GM23338 (cell line): ENCODE results near the gene SEMA7A. TPM values are rescaled to one million over a fixed set of nuclear protein-coding genes. Genes with fewer than 3 reads are reported as not detected.

ENCODE experiments used
- ATAC-seq: fragments of 200-7000 bp; cut with Tn5 transposase; 3 replicates; pipeline ENCODE4 v1.9.1; 2020
- DNase-seq: peaks from one replicate; pipeline ENCODE4 v3.0.0-alpha.2; 2015; ENCODE audit warnings: low spot score
- H2AFZ ChIP-seq: fragments of 200-600 bp; sonication (generic); 2 replicates; pipeline ENCODE4 v1.8.0; 2016; ENCODE audit warnings: antibody characterized with exemption, mild to moderate bottlenecking, moderate library complexity
- H3F3A ChIP-seq: fragments of 200-600 bp; sonication (generic); replicated peaks from 2 replicates; pipeline ENCODE4 v1.8.0; 2017; ENCODE audit warnings: antibody characterized with exemption, mixed run types, low read depth
- H3K27ac ChIP-seq: fragments of 200-600 bp; sonication (generic); 2 replicates; pipeline ENCODE4 v1.6.1; 2016; ENCODE audit warnings: low read depth
- H3K27me3 ChIP-seq: fragments of 200-600 bp; sonication (generic); 2 replicates; pipeline ENCODE4 v1.8.0; 2016; ENCODE audit warnings: mild to moderate bottlenecking, mixed run types, moderate library complexity; ENCODE audit not compliant: insufficient read depth
- H3K36me3 ChIP-seq: fragments of 200-600 bp; sonication (generic); 2 replicates; pipeline ENCODE4 v1.8.0; 2016; ENCODE audit warnings: mild to moderate bottlenecking; ENCODE audit not compliant: insufficient read depth
- H3K4me1 ChIP-seq: fragments of 200-600 bp; sonication (generic); 2 replicates; pipeline ENCODE4 v1.8.0; 2016; ENCODE audit warnings: mild to moderate bottlenecking, moderate library complexity; ENCODE audit not compliant: insufficient read depth
- H3K4me2 ChIP-seq: fragments of 200-600 bp; sonication (generic); 2 replicates; pipeline ENCODE4 v1.7.1; 2017; ENCODE audit warnings: mixed run types
- H3K4me3 ChIP-seq: fragments of 200-600 bp; sonication (generic); 2 replicates; pipeline ENCODE4 v1.6.1; 2016; ENCODE audit warnings: mixed run types
- H3K79me2 ChIP-seq: fragments of 200-600 bp; sonication (generic); replicated peaks from 2 replicates; pipeline ENCODE4 v1.8.0; 2017; ENCODE audit warnings: mild to moderate bottlenecking; ENCODE audit not compliant: insufficient read depth
- H3K9me2 ChIP-seq: fragments of 200-600 bp; sonication (generic); 2 replicates; pipeline ENCODE4 v1.8.0; 2017; ENCODE audit not compliant: insufficient read depth
- H4K20me1 ChIP-seq: fragments of 200-600 bp; sonication (generic); replicated peaks from 2 replicates; pipeline ENCODE4 v1.8.0; 2017; ENCODE audit warnings: mild to moderate bottlenecking; ENCODE audit not compliant: insufficient read depth
- H3K27ac Mint-ChIP-seq: 2 replicates; pipeline ENCODE4 v1.8.0; 2020; ENCODE audit warnings: inconsistent platforms, mild to moderate bottlenecking, moderate library complexity, mixed read lengths
- H3K27me3 Mint-ChIP-seq: 3 replicates; pipeline ENCODE4 v1.8.0; 2022; ENCODE audit warnings: low read depth, mild to moderate bottlenecking, moderate library complexity, mixed read lengths, inconsistent platforms; ENCODE audit not compliant: insufficient read depth, poor library complexity
- H3K36me3 Mint-ChIP-seq: 3 replicates; pipeline ENCODE4 v1.8.0; 2021; ENCODE audit warnings: low read depth, mild to moderate bottlenecking, inconsistent platforms, moderate library complexity, mixed read lengths
- H3K4me1 Mint-ChIP-seq: 3 replicates; pipeline ENCODE4 v1.8.0; 2020; ENCODE audit warnings: mild to moderate bottlenecking, inconsistent platforms, mixed read lengths
- H3K4me3 Mint-ChIP-seq: 3 replicates; pipeline ENCODE4 v1.8.0; 2021; ENCODE audit warnings: moderate library complexity, mild to moderate bottlenecking, inconsistent platforms, mixed read lengths
- H3K9me3 Mint-ChIP-seq: 3 replicates; pipeline ENCODE4 v1.8.0; 2020; ENCODE audit warnings: moderate library complexity, mild to moderate bottlenecking, inconsistent platforms, mixed read lengths
- CTCF ChIP-seq, 2 experiments: fragments of 200-600 bp in 1 of 2; sonication (generic) in 1 of 2; conservative IDR thresholded peaks; 2 replicates each; pipeline versions ENCODE4 v1.5.1 to v1.6.1; 2016 to 2017; ENCODE audit warnings: antibody characterized with exemption in 2 of 2, low read depth in 2 of 2, mild to moderate bottlenecking in 2 of 2, moderate library complexity in 1 of 2
- EZH2 ChIP-seq: fragments of 200-600 bp; sonication (generic); IDR thresholded peaks from one replicate; pipeline ENCODE4 v1.8.0; 2017; ENCODE audit warnings: antibody characterized with exemption, mild to moderate bottlenecking, low read depth; ENCODE audit not compliant: unreplicated experiment
- EZH2phosphoT487 ChIP-seq: fragments of 200-600 bp; sonication (generic); IDR thresholded peaks from one replicate; pipeline ENCODE4 v1.8.1; 2018; ENCODE audit warnings: antibody characterized with exemption; ENCODE audit not compliant: unreplicated experiment
- NANOG ChIP-seq: IDR thresholded peaks from 2 replicates; pipeline ENCODE4 v1.6.1; 2016; ENCODE audit warnings: antibody characterized with exemption, borderline replicate concordance
- ZNF114 ChIP-seq: fragments of 250-450 bp; sonication (Bioruptor Pico); IDR thresholded peaks from 2 replicates; pipeline ENCODE4 v1.5.0; 2020; ENCODE audit warnings: mild to moderate bottlenecking, moderate library complexity
- ZNF331 ChIP-seq: fragments of 250-450 bp; sonication (Bioruptor Pico); IDR thresholded peaks from 2 replicates; pipeline ENCODE4 v1.5.0; 2020; ENCODE audit warnings: low read depth, mild to moderate bottlenecking, moderate library complexity
- polyA plus RNA-seq: library from polyadenylated mRNA; unstranded; fragments of >200 nt; fragmentation: Nextera tagmentation; extraction: Ambion mirVana; gene quantifications from 2 replicates; pipeline ENCODE4 v1.2.1, GENCODE V29; 2016
- total RNA-seq: library from RNA; depleted of rRNA; stranded (reverse); fragments of >200 nt; shearing (Covaris generic); gene quantifications from 2 replicates; pipeline ENCODE4 v1.2.3, GENCODE V29; 2014
- TF ChIP-seq, protein P1 (sequence below): IDR thresholded peaks from 2 replicates; pipeline ENCODE4 v1.6.1; 2016; ENCODE audit warnings: antibody characterized with exemption
- TF ChIP-seq, protein P2 (sequence below): fragments of 250-450 bp; sonication (Bioruptor Pico); IDR thresholded peaks from 2 replicates; pipeline ENCODE4 v1.5.0; 2020; ENCODE audit warnings: mild to moderate bottlenecking, moderate library complexity
- TF ChIP-seq, protein P3 (sequence below): IDR thresholded peaks from one replicate; pipeline ENCODE4 v1.6.1; 2018; ENCODE audit warnings: antibody characterized with exemption; ENCODE audit not compliant: unreplicated experiment

Gene SEMA7A
- total and polyA plus RNA-seq, 2 experiments from 2014 or later = 2.0 to 14.1 TPM

DNA sequence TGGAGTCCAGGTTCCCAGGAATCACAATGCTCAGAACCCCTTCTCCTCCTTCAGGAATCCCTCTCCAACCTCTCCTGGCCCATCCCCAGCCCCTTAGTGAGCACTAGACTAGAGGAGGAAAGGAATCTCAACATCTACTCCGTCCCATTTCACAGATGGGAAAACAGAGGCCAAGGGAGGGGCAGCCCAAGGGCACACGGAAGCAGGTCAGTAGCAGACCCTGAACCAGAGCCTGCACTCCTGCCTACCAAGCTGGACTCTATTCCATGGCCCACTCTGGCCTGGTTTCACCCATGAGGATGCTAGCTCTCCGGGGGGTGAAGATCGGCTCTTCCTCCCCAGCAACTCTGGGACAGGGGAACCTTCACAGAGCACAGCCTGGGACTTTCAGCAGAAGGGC is 14.3 kb downstream of the SEMA7A start:
- no peak for TF ChIP-seq EZH2phosphoT487
- TF ChIP-seq EZH2 = no peak
- TF ChIP-seq NANOG = no peak
- no peak for TF ChIP-seq ZNF331 (CRISPR knock-in tag)
- TF ChIP-seq, protein P1, sequence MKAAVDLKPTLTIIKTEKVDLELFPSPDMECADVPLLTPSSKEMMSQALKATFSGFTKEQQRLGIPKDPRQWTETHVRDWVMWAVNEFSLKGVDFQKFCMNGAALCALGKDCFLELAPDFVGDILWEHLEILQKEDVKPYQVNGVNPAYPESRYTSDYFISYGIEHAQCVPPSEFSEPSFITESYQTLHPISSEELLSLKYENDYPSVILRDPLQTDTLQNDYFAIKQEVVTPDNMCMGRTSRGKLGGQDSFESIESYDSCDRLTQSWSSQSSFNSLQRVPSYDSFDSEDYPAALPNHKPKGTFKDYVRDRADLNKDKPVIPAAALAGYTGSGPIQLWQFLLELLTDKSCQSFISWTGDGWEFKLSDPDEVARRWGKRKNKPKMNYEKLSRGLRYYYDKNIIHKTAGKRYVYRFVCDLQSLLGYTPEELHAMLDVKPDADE = no peak
- TF ChIP-seq, protein P2, sequence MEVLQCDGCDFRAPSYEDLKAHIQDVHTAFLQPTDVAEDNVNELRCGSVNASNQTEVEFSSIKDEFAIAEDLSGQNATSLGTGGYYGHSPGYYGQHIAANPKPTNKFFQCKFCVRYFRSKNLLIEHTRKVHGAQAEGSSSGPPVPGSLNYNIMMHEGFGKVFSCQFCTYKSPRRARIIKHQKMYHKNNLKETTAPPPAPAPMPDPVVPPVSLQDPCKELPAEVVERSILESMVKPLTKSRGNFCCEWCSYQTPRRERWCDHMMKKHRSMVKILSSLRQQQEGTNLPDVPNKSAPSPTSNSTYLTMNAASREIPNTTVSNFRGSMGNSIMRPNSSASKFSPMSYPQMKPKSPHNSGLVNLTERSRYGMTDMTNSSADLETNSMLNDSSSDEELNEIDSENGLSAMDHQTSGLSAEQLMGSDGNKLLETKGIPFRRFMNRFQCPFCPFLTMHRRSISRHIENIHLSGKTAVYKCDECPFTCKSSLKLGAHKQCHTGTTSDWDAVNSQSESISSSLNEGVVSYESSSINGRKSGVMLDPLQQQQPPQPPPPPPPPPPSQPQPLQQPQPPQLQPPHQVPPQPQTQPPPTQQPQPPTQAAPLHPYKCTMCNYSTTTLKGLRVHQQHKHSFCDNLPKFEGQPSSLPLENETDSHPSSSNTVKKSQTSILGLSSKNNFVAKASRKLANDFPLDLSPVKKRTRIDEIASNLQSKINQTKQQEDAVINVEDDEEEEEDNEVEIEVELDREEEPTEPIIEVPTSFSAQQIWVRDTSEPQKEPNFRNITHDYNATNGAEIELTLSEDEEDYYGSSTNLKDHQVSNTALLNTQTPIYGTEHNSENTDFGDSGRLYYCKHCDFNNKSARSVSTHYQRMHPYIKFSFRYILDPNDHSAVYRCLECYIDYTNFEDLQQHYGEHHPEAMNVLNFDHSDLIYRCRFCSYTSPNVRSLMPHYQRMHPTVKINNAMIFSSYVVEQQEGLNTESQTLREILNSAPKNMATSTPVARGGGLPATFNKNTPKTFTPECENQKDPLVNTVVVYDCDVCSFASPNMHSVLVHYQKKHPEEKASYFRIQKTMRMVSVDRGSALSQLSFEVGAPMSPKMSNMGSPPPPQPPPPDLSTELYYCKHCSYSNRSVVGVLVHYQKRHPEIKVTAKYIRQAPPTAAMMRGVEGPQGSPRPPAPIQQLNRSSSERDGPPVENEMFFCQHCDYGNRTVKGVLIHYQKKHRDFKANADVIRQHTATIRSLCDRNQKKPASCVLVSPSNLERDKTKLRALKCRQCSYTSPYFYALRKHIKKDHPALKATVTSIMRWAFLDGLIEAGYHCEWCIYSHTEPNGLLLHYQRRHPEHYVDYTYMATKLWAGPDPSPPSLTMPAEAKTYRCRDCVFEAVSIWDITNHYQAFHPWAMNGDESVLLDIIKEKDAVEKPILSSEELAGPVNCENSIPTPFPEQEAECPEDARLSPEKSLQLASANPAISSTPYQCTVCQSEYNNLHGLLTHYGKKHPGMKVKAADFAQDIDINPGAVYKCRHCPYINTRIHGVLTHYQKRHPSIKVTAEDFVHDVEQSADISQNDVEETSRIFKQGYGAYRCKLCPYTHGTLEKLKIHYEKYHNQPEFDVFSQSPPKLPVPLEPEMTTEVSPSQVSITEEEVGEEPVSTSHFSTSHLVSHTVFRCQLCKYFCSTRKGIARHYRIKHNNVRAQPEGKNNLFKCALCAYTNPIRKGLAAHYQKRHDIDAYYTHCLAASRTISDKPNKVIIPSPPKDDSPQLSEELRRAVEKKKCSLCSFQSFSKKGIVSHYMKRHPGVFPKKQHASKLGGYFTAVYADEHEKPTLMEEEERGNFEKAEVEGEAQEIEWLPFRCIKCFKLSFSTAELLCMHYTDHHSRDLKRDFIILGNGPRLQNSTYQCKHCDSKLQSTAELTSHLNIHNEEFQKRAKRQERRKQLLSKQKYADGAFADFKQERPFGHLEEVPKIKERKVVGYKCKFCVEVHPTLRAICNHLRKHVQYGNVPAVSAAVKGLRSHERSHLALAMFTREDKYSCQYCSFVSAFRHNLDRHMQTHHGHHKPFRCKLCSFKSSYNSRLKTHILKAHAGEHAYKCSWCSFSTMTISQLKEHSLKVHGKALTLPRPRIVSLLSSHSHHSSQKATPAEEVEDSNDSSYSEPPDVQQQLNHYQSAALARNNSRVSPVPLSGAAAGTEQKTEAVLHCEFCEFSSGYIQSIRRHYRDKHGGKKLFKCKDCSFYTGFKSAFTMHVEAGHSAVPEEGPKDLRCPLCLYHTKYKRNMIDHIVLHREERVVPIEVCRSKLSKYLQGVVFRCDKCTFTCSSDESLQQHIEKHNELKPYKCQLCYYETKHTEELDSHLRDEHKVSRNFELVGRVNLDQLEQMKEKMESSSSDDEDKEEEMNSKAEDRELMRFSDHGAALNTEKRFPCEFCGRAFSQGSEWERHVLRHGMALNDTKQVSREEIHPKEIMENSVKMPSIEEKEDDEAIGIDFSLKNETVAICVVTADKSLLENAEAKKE (CRISPR knock-in tag) = no peak
- TF ChIP-seq, protein P3, sequence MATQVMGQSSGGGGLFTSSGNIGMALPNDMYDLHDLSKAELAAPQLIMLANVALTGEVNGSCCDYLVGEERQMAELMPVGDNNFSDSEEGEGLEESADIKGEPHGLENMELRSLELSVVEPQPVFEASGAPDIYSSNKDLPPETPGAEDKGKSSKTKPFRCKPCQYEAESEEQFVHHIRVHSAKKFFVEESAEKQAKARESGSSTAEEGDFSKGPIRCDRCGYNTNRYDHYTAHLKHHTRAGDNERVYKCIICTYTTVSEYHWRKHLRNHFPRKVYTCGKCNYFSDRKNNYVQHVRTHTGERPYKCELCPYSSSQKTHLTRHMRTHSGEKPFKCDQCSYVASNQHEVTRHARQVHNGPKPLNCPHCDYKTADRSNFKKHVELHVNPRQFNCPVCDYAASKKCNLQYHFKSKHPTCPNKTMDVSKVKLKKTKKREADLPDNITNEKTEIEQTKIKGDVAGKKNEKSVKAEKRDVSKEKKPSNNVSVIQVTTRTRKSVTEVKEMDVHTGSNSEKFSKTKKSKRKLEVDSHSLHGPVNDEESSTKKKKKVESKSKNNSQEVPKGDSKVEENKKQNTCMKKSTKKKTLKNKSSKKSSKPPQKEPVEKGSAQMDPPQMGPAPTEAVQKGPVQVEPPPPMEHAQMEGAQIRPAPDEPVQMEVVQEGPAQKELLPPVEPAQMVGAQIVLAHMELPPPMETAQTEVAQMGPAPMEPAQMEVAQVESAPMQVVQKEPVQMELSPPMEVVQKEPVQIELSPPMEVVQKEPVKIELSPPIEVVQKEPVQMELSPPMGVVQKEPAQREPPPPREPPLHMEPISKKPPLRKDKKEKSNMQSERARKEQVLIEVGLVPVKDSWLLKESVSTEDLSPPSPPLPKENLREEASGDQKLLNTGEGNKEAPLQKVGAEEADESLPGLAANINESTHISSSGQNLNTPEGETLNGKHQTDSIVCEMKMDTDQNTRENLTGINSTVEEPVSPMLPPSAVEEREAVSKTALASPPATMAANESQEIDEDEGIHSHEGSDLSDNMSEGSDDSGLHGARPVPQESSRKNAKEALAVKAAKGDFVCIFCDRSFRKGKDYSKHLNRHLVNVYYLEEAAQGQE = no peak
- TF ChIP-seq ZNF114 (CRISPR knock-in tag) = no peak
- TF ChIP-seq CTCF (conservative IDR thresholded peaks at IDR 0.05; ENCODE audit: low read depth in 2 of 2) = no peak
- Histone ChIP-seq H3K4me1 (peaks cover 28% of the 10 kb centered on the region), H3K27me3 (no peaks in the 10 kb centered on the region), H3K36me3 (no peaks in the 10 kb centered on the region), H3K27ac (no peak overlapping the region), H3K4me2 (no peak overlapping the region), H3K9me2 (no peaks in the 10 kb centered on the region), H3F3A (no peaks in the 10 kb centered on the region), H4K20me1 (no peaks in the 10 kb centered on the region; the same call in none of the 2 replicates), H3K4me3 (no peak overlapping the region), H2AFZ (no peak overlapping the region), H3K79me2 (peaks cover 21% of the 10 kb centered on the region)
- Mint-ChIP-seq H3K36me3 (peaks cover 5% of the 10 kb centered on the region), H3K4me3 (no peak overlapping the region), H3K27me3 (peaks cover 11% of the 10 kb centered on the region), H3K27ac (no peak overlapping the region), H3K4me1 (peaks cover 40% of the 10 kb centered on the region), H3K9me3 (no peaks in the 10 kb centered on the region)
- no peak for ATAC-seq
- no peak for DNase-seq
